Colon (tissue), 2 donors: ENCODE data around the gene LRRC55.

ENCODE experiments used
- FAIRE-seq: peaks from 2 replicates; lab custom pipeline; 2012; peaks lifted over from hg19 to GRCh38; lab: Jason Lieb, UNC
- donor health status: control.
- donor health status: control.

Gene LRRC55

GRCh38 chr11:57181678-57182305 lies at the start of gene LRRC55:
Gene LRRC55, plus strand, starts transcription at chr11:57181953. Its CDS starts 70 bp downstream, at chr11:57182023.
- FAIRE-seq: no peak

GRCh38 chr11:57133366-57134038 lies 48.3 kb upstream of the LRRC55 start:
- FAIRE-seq: no peak

DNA sequence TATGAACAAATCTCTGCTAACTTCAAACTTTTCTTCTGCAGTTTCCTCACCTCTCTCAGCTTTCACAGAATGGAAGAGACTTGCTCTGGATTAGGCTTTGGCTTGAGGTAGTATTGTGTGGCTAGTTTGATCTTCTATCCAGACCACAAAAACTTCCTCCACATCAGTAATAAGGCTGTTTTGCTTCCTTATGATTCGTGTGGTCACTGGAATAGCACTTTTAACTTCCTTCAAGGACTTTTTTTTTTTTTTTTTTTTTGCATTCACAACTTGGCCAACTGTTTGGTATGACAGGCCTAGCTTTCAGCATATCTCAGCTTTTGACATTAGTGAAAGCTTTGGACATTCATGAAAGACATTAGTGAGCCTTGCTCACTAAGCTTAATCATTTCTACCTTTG lies 47.5 kb upstream of the LRRC55 start:
- no peak for FAIRE-seq

- no peak for FAIRE-seq
Observed at GRCh38 chr11:57135020-57135751, 46.6 kb upstream of the LRRC55 start.

DNA sequence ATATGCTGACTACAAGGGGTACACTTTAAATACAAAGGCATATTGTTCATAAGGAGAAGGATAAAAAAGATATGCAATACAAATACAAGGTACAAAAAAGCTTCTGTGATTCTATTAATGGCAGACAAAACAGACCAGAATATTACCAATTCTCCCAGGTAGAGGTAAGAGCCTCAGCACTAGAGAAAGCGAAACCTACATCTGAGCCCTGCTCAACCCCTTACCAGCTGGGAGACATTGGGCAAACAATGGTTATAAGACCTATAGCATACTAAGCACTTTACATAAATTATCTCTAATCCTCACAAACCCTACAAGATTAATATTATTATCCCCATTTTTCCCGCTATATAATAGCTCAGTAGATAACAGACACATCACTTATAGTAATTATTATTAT lies 41.2 kb upstream of the LRRC55 start:
- no peak for FAIRE-seq

DNA sequence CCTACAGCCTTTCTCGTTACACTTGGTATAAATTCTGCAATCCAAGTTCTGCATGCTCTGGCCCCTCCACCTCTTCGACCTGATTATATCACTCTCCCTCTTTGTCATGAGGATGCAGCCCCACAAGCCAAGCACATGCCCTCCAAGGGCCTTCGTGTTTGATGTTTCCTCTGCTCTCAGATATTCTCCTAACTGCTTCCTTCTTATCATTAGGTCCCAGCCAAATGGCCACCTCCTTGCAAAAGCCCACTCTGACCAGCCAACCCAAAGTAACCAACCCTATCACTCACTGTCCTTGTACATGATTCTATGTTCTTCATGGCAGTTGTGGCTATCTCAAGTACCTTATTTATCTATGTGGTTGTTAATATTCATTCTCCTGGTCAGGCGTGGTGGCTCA lies 38.3 kb upstream of the LRRC55 start:
- no peak for FAIRE-seq

GRCh38 chr11:57144075-57144474 lies 37.7 kb upstream of the LRRC55 start:
- no peak for FAIRE-seq

GRCh38 chr11:57144531-57145320 lies 37.0 kb upstream of the LRRC55 start:
- no peak for FAIRE-seq

- no peak for FAIRE-seq
Observed at GRCh38 chr11:57146301-57146700, 35.5 kb upstream of the LRRC55 start.

GRCh38 chr11:57148621-57149020 lies 33.1 kb upstream of the LRRC55 start:
- no peak for FAIRE-seq

- no peak for FAIRE-seq
Observed at GRCh38 chr11:57150454-57150917, 31.3 kb upstream of the LRRC55 start.

- FAIRE-seq: no peak
Observed at GRCh38 chr11:57152134-57152533, 29.6 kb upstream of the LRRC55 start.

DNA sequence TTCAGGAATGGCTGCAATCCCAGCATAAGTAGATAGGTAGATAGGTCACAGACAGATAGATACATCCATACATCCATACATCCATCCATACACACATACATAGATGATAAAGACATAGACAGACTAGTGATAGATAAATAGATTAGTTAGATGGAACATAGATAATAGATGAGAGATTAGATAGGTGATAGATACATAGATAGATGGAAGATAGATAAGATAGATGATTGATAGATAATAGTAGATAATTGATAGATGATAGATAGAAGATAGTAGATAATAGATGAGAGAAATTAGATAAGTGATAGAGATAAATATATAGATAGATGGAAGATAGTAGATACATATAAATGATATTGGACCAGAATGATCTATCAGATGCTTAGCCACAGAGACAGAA lies 28.3 kb upstream of the LRRC55 start:
- no peak for FAIRE-seq

DNA sequence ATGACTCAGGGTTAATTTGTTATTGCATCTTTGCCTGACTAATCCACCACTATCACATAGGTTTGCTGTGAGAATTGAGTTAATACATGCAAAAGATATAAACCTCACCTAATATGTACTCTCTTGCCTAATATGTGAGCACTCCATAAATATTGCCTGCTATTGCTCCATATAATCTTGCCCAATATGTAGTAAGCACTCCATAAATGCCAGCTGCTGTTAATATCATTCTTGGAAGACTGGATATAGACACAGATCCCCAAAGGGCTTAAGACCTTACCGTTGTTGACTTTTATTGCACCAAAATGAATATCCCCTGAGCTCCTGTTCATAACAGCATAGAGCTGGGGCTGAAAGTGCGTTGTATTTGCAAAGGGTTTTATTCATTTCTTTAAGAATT lies 27.0 kb upstream of the LRRC55 start:
- FAIRE-seq: no peak

- FAIRE-seq: no peak
Observed at GRCh38 chr11:57155400-57155799, 26.4 kb upstream of the LRRC55 start.

GRCh38 chr11:57155838-57156607 lies 25.7 kb upstream of the LRRC55 start:
- FAIRE-seq: no peak

DNA sequence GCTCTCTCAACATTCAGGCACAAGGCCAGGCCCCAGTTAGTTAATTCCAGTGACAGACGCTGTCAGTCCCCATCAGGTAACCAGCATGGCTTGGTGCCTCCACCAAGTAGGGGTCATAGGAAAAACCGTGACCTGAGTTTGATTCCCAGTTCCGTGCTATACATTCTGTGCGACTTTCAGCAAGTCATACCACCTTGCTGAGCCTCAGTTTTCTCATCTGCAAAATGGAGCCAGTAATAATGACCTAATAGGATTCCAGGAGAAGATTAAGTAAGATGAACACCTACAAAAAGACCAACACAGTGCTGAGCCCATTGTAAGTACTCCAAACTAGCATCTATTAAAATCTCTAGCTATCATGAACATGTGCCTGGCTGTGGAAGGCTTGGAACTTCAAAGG lies 24.8 kb upstream of the LRRC55 start:
- no peak for FAIRE-seq

DNA sequence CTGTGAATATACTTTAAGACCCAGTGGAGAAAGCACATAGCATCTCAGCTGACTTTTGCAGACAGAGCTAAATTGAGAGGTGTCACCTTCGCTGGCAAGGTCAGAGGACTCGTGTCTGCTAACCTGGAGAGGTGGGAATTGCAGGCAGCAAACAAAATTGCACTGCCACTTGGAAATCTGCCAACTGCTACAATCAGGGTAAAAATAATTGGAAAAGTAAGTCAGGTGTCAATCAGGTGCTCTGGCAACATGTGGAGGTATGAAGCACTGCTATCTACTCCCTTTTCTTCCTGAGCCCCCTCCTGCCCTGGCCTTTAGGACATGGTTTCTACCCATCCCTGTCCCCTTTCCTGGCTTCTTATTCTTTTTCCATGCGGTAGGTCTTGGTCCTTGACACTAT lies 24.1 kb upstream of the LRRC55 start:
- no peak for FAIRE-seq

GRCh38 chr11:57158180-57158579 lies 23.6 kb upstream of the LRRC55 start:
- no peak for FAIRE-seq

- FAIRE-seq: no peak
Observed at GRCh38 chr11:57158599-57158998, 23.2 kb upstream of the LRRC55 start.

- no peak for FAIRE-seq
Observed at GRCh38 chr11:57160665-57161064, 21.1 kb upstream of the LRRC55 start.

GRCh38 chr11:57161351-57161750 lies 20.4 kb upstream of the LRRC55 start:
- no peak for FAIRE-seq
